GM19372 (cell line): ENCODE results near the gene HSPB9.

ENCODE experiments used
- ATAC-seq: cut with Tn5 transposase; IDR thresholded peaks from one replicate; pipeline ENCODE4 v1.9.1; 2021; ENCODE audit warnings: mild to moderate bottlenecking, low read depth, moderate library complexity; ENCODE audit not compliant: unreplicated experiment

HSPB9 gene

DNA sequence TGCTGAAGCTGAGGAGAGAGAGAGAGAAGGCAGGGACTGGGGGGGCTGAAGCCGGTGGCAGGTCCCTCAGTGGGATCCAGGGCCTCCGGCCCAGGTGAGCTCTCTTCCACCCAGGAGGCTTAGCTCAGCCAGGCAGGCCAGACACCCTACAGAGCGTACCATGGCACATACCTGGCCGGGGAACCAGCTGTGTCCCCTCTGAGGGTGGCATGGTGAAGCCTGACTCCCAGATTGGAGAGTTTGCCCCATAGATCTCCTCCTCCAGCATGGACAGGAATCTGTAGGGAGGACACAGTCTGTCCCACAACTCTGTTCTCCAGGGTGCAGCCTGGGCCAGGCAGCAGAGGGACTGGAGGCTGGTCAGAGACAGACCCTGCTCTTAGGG, 4.5 kb upstream of the HSPB9 start:
- no peak for ATAC-seq

DNA sequence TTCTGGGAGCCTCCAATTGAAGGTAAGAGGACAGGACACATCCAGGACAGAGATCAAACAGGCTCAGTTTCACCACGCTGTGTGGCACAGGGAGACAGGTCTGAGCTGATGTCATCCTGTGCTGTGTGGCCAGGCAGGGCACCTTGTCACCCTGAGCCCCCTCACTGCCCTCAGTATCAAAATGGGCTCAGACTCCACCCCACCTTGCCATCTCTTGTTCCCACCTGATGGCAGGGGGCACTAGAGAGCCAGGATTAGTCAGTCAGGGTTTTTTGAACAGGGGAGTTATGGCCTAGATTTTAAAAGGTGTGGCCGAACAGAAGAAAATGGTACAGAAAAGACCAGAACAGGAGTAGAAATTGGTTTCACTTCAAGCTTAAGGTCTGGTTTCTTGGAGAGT, 4.1 kb upstream of the HSPB9 start:
- ATAC-seq, result no peak

DNA sequence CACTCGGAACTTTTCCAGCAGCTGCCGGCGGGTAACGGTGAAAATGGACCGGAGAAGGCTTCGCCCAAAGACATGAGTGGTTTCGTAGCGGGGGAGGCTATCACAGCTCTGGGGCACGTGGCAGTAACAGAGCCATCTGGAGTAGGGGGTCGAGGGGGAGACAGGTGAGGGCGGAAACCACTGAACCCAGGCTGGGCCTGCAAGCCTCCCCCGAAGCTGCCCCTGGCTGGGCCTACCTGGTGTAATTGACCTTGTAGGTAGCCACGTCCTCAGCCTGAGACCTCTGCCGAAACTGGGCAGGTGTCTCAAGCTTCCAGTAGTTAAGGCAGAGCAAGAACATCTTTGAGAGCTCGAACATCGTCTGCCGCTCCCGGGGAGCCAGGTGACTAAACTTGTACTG, 3.3 kb upstream of the HSPB9 start:
- ATAC-seq, result no peak

DNA sequence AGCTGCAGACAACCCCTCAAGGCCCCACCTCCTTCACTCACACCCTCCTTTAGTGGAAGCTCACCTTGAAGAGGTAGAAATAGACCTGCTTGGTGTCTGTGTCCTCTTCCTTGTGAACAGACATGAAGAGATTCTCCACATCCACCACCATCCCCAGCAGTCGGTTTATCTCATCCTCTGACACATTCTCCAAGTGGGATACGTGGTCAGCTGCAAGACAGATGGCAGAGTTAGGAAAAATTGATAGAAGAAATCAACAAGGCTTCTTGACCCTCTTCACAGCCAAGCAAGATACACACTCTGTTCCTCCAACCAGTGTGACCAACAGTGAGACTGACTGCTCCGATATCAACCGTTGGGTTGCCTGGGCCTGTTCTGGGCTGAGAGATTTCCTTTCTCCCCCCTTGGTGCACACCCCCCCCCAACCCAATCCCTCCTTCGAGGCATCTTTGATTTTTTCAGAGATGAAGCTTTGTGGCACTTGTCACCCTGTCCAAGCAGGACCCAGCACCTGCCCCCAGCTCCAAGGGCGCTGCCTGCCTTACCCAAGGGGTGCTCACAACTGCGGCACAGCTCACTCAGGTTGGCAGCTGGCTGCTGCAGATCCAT, 2.3 kb upstream of the HSPB9 start:
- no peak for ATAC-seq

DNA sequence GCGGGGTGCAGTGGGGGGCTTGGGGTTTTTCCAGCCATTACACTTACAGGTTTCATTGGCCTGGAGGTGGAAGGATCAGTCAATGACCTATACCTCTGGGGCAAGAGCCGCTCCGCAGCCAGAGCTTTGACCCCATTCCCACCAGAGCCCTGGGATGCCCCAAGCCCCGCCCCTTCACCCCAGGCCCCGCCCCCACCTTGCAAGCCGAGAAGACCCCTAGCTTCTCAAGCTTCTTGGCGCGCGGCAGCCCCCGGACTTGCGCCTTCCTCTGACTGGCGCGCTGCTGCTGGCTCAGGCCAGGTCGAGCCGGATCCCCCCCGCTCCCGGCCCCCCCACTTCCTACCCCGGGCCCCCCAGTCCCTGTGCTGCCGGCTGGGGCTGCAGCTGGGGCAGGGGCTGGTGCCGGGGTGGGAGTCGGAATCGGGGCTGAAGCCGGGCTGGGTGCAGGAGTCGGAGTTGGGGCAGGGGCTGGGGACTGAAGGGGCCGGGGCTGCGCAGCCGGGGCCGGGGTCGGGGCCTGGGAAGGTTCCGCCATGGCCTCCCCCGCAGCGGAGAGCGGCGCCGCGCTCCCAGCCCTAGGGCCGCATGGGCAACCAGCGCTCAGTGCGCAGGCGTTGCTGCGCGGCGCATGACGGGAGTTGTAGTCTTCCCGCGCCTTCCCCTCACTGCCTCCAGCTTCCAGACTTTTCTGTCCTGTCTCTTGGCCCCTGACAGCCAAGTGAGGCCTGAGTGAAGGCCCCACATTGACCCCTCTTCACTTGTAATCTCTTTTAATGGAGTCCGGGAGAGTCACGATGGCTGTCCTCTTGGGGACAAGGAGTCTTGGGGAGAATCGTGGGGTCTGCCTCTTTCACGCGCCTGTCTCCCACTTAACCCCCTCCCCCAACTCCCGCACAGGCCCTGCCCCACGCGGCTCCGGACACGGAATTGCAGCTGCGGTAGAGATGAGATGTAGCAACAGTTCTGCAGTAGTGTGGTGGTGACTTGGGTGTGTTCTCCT, 1.5 kb upstream of the HSPB9 start, which contains the start of gene KAT2A:
Gene KAT2A, minus strand, starts transcription at position 598 of the 1,000 bp plus-strand sequence. Its CDS starts 63 bp downstream, at position 535.
- no peak for ATAC-seq

DNA sequence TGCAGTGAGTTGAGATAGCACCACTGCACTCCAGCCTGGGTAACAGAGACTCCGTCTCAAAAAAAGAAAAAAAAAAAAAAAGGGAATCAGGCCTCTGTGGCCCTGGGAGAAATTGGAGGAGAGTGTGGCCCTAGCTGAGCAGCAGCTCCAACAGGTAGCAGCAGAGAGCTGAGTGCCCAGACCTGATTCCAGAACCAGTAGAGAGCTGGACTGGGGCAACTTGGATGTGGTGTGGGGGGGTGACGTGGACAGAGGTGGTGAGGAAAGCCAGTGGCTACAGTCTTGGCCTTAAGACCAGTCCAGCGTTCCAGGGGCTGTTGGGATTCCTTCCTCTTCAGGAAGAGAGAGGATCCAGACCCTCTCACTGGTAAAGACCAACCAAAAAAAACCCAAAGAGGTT, 1.7 kb downstream of the HSPB9 start:
- no peak for ATAC-seq

DNA sequence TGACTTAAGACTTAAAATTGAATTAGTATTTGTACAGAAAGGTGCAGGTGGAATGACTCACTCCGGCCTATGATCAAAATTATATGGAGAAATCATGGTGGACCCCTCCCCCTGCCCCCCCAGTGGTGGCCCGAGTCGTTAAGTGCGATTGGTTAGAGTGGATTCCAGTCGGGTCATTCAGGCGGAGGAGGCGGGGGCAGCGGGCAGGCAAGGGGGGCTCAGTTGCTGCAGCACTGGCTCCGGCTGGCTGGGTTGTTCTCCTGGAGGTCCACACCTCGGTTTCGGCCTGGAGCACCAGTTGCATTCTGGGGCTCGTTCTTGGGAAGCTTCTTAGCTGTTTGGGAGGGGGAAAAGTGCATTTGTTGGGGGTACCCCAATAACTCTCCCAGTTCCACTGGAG, 3.0 kb downstream of the HSPB9 start:
- no peak for ATAC-seq

DNA sequence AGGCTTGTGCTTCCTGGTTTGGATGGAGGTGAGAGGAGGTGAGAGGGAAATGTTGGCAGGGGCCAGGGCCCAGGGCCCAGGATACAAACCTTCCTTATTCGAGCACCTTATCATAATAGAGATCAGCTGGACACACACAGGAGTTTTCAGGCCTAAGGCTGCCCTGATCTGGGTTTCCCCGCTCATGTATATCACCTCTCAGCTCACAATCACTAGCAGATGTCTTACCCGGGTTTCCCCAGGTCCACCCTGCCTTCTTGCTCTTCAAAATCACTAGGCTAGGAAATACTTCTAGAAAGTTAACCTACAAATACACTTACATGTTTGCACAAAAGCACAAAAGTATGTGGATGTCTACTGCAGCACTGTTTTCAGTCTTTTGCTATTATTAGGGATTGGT, 4.2 kb downstream of the HSPB9 start:
- ATAC-seq, result no peak

DNA sequence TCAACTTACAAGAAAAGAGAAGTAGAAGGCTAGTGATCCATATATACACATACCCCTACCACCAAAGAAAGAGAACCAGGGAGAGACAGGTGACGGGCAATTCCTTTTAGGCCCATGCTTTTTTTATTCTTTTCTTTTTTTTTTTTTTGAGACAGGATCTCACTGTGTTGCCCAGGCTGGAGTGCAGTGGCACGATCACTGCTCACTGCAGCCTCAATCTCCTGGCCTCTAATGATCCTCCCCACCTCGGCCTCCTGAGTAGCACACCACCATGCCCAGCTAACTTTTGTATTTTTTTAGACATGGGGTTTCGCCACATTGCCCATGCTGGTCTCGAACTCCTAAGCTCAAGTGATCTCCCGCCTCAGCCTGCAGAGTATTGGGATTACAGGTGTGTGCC, 4.8 kb downstream of the HSPB9 start:
- ATAC-seq, result no peak

DNA sequence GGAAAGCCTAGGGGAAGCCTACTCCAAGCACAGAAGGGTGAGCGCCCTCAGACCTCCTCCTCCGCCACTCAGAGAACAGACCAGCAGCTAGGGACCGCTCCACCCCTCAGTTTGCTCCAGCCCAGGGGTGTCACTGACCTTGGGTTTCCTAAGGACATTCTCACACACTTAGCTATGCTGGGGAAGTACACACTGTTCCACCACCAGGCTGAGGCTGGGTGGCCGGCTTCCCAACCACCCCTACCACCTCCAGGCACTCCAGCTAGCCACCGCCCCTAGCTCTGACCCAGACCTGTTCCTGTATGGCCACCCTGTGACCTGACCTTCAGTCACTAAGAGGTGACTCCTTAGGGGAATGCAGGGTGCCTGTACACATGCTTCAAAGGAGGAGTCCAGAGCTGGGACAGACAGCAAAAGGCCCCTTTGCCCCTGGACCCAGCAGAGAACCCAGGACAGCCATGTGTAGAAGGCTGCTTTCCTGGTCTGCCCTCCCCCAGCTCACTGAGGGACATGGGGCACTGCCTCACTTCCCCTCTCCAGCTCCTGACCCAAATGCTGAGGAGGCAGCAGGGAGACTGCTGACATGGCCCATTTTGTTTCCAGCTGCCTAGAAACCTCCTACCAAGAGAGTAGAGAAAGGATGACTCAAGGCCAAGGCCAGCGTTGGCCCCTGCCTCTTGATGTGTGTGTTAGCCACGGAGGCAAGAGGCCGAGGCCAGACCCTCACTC, 6.7 kb downstream of the HSPB9 start:
- ATAC-seq, result no peak

DNA sequence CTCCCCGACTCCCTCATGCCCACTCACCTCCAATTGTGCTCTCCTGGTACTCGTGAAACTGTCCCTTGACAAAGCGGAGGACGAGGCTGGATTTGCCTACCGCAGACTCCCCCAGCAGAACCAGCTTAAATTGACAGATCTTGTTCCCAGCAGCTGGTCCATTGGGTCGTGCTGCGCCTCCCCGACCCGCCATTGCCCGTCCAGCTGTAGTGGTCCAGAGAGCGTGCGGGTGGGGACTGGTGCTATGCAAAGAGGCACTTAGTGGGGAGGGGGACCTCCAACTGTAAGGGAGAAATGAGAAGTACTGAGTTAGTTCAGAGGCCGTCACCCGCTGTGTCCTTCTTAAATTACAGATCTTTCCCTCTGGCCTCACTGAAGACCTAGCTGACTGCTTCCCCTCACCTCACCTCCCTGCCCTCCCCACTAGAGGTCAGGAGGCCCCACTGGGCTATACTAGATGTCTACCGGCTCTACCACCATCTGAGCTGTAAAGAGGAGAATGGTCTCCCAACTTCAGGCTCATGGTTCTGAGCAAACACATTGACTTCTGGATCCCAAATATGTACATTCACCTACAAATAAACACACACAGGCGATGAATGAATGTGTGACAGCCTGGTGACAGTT, 7.8 kb downstream of the HSPB9 start:
- no peak for ATAC-seq

DNA sequence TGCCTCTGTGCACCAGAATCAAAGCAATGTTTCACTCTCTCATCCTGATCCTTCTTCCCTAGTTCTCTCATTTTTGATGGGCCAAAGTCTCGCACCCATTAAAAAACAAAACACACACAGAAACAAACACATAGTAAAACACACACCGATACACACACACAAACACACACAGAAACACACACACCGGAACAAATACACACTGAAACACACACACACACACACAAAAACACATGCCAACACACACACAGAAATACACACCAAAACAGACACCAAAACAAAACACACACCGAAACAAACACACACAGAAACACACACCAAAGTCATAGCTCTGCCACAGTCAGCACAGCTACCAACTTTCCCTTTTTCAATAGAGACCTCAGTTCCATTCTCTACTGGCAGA, 8.6 kb downstream of the HSPB9 start:
- ATAC-seq, result no peak

DNA sequence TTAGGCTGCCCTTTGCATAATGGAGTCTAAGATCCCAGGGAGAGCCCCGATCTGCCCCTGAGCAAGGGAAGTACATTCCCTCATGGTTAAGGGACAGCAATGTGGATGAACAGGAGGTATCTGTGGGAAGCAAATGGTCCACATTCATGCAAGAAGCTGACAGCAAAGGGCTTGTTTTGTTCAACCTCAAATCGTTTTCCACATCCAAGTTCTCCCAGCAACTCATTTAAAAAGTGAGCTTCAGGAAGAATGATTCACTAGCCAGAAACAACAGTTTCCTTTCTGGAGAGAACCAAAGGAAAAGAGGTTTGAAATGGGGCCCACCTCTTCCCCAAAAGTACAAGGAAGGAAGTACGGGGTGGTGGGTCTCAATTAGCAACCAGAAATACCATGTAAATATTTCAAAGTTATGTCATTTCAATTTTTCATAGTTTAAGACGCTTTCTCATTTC, 9.4 kb downstream of the HSPB9 start:
- no peak for ATAC-seq

DNA sequence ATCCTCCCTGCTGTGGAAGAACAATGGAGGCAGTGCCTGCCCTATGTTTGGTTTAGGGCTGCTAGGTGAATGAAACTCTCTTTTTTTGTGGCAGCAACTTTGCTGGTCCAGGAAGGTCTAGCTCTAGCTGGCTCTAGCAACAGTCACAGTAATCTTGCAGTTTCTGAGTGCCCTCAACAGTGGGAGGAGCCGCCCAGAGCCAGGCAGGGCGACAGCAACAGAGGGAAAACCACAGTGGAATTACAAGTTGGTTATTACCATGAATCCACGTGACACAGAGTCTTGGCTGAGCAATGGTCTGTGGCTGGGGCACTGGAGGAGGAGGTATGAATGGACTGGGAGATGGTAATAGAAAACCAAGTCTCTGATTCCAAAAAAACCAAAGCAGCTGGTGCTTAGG, 10.3 kb downstream of the HSPB9 start:
- ATAC-seq, result no peak

DNA sequence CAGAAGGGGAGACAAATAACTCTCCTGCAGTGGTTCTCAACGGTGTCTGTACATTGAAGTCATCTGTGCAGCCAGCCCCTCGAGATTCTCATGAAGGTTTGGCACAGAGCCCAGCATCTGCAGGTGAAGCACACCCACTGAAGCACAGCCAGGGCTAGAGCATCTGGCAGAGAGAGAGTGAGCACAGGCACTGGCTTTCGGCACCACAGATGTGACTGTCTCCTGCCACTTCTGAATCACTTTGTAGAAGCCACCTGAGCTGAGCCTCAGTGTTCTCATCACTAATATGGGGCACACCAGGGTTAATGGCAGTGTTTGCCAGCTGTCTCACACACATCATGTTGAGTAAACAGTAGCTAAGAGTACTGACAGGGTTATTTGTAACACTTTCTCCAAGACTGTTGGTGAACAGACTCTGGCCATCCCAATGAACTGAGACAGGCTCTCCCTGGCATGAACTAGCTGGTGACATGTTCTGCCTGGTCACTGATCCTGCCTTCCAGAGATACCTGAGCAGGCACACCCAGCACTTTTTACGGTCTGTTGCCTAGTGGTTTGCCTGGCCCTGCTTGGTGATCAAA, 10.9 kb downstream of the HSPB9 start:
- ATAC-seq, result no peak

DNA sequence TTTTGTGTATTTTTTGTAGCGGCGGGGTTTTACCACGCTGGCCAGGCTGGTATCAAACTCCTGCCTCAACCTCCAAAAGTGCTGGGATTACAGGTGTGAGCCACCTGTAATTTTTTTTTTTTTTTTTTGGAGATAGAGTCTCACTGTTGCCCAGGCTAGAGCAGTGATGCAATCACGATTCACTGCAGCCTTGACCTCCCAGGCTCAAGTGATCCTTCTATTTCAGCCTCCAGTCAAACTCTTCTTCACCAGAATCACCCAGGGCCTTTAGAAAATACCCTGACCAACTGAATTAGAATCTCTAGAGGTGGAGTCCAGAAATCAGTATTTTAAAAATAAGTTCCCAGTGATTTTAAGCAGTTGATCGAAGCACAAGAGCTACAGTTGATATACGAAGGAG, 12.5 kb downstream of the HSPB9 start:
- no peak for ATAC-seq

DNA sequence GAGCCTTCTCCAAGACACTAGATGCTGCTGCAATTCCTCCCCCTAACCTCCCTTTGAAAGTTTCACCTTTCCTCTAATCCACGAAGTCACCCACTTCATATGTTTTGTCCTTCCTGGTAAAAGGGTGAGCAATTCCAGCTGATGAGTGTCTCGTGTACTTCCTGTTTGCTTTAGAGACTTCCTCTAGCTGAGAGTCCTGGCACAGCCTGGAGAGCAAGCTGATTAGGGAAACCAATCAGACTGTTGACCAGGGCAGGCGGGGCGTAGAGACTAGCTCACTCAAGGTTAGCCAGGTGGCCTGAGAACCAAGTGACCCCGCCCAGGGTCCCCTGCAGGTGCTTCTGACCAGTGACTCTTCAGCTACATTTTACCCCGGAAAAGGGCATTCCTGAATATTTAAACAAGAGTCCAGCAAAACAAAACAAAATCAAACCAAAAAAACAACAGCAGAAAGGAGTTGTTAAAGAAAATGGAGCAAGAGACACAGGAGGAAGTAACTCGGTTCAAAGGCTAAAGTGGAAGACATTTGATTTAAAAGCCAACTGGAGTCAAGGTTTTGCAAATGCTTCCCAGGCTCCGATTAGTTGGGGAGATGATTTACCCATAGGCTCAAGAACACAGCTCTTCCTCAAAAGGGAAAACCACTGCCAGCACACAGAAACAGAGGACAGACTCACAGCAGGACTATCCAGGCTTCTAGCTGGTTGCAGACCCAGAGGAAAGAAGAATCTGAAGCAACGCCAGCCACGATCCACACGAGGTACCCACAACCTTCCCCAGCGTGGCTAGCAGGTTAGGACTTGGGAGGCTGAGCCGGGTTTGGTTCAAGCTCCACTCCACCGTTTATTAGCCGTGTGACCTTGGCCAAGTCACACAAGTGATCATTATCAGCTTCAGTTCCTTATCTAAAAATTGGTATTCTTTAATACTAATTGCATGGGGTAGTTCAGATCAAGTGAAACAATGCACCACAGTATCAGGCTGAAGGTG, 13.4 kb downstream of the HSPB9 start:
- ATAC-seq, result no peak

DNA sequence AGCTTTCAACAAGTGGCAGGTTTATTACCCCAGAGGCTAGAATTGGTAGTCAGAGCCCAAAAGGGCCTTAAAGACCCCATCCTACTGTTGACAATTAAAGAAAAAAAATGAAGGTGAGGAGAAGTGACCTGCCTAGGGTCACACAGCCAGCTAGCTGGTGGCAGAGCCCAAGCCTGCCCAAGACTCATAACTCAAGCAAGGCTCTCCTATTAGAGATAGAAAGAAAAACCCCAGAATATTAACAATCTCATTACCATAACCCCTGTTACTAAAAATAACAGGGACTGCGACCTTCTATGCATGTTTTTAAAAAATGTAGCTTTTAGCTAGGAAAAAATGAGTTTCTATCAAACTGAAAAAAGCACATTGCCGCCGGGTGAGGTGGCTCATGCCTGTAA, 14.0 kb downstream of the HSPB9 start:
- ATAC-seq, result no peak
